SK-N-SH treated with all-trans-retinoic acid at 6 μM for 48 hours (cell line): ENCODE data around the gene MYO9B.

Experiments
- ATAC-seq: fragments of 200-7000 bp; cut with Tn5 transposase; 3 replicates; pipeline ENCODE4 v1.9.1; 2020; ENCODE audit warnings: mild to moderate bottlenecking, moderate library complexity
- BACH2 ChIP-seq: fragments of 250-450 bp; sonication (Bioruptor Pico); IDR thresholded peaks from 2 replicates; pipeline ENCODE4 v1.9.0; 2021; ENCODE audit warnings: mild to moderate bottlenecking, borderline replicate concordance
- CSDC2 ChIP-seq: fragments of 250-450 bp; sonication (Bioruptor Pico); IDR thresholded peaks from 2 replicates; pipeline ENCODE4 v1.5.0; 2020; ENCODE audit warnings: mild to moderate bottlenecking, moderate library complexity
- ESRRG ChIP-seq: fragments of 250-450 bp; sonication (Bioruptor Pico); IDR thresholded peaks from 2 replicates; pipeline ENCODE4 v1.6.1; 2021; ENCODE audit warnings: mild to moderate bottlenecking
- GLIS3 ChIP-seq: fragments of 250-450 bp; sonication (Bioruptor Pico); IDR thresholded peaks from 2 replicates; pipeline ENCODE4 v1.5.0; 2020; ENCODE audit warnings: mild to moderate bottlenecking, moderate library complexity
- ISL1 ChIP-seq: fragments of 250-450 bp; sonication (Bioruptor Pico); IDR thresholded peaks from 2 replicates; pipeline ENCODE4 v2.1.2; 2022; ENCODE audit warnings: mild to moderate bottlenecking, moderate library complexity
- PPARA ChIP-seq: fragments of 250-450 bp; sonication (Bioruptor Pico); IDR thresholded peaks from 2 replicates; pipeline ENCODE4 v1.5.0; 2020; ENCODE audit warnings: mild to moderate bottlenecking, borderline replicate concordance
- RARB ChIP-seq: fragments of 250-450 bp; sonication (Bioruptor Pico); IDR thresholded peaks from 2 replicates; pipeline ENCODE4 v1.8.0; 2021; ENCODE audit warnings: mild to moderate bottlenecking, moderate library complexity
- SNAI2 ChIP-seq: fragments of 250-450 bp; sonication (Bioruptor Pico); IDR thresholded peaks from 2 replicates; pipeline ENCODE4 v1.5.0; 2020; ENCODE audit warnings: mild to moderate bottlenecking, moderate library complexity
- TCF4 ChIP-seq: fragments of 250-450 bp; sonication (Bioruptor Pico); IDR thresholded peaks from 2 replicates; pipeline ENCODE4 v1.8.0; 2021; ENCODE audit warnings: mild to moderate bottlenecking, moderate library complexity, borderline replicate concordance
- TOX ChIP-seq: fragments of 250-450 bp; sonication (Bioruptor Pico); IDR thresholded peaks from 2 replicates; pipeline ENCODE4 v1.8.0; 2021; ENCODE audit warnings: mild to moderate bottlenecking, moderate library complexity, borderline replicate concordance
- ZC3H10 ChIP-seq: fragments of 250-450 bp; sonication (Bioruptor Pico); IDR thresholded peaks from 2 replicates; pipeline ENCODE4 v1.5.1; 2021; ENCODE audit warnings: mild to moderate bottlenecking, moderate library complexity
- ZFP30 ChIP-seq: fragments of 450-650 bp; formaldehyde crosslinking; IDR thresholded peaks from 2 replicates; pipeline ENCODE4 v1.5.0; 2022; ENCODE audit warnings: mild to moderate bottlenecking, moderate library complexity
- ZNF565 ChIP-seq: fragments of 450-650 bp; formaldehyde crosslinking; conservative IDR thresholded peaks from 2 replicates; pipeline ENCODE4 v1.5.0; 2020; ENCODE audit warnings: low read depth, mild to moderate bottlenecking, moderate library complexity
- ZNF70 ChIP-seq: fragments of 450-650 bp; formaldehyde crosslinking; IDR thresholded peaks from 2 replicates; pipeline ENCODE4 v1.5.0; 2020; ENCODE audit warnings: mild to moderate bottlenecking, moderate library complexity
- ZNF8 ChIP-seq: fragments of 450-650 bp; formaldehyde crosslinking; IDR thresholded peaks from 2 replicates; pipeline ENCODE4 v1.5.0; 2020; ENCODE audit warnings: mild to moderate bottlenecking, moderate library complexity
- TF ChIP-seq, protein P1 (sequence below): fragments of 250-450 bp; sonication (Bioruptor Pico); IDR thresholded peaks from 2 replicates; pipeline ENCODE4 v1.5.1; 2020; ENCODE audit warnings: low read depth, mild to moderate bottlenecking, moderate library complexity
- TF ChIP-seq, protein P2 (sequence below): fragments of 250-450 bp; sonication (Bioruptor Pico); IDR thresholded peaks from 2 replicates; pipeline ENCODE4 v1.5.0; 2020; ENCODE audit warnings: mild to moderate bottlenecking, moderate library complexity
- TF ChIP-seq, protein P3 (sequence below): fragments of 250-450 bp; sonication (Bioruptor Pico); IDR thresholded peaks from 2 replicates; pipeline ENCODE4 v1.8.0; 2020; ENCODE audit warnings: mild to moderate bottlenecking, moderate library complexity, borderline replicate concordance
- TF ChIP-seq, protein P4 (sequence below): fragments of 250-450 bp; sonication (Bioruptor Pico); IDR thresholded peaks from 2 replicates; pipeline ENCODE4 v1.8.0; 2021; ENCODE audit warnings: low read depth, mild to moderate bottlenecking, moderate library complexity, borderline replicate concordance

The MYO9B gene

DNA sequence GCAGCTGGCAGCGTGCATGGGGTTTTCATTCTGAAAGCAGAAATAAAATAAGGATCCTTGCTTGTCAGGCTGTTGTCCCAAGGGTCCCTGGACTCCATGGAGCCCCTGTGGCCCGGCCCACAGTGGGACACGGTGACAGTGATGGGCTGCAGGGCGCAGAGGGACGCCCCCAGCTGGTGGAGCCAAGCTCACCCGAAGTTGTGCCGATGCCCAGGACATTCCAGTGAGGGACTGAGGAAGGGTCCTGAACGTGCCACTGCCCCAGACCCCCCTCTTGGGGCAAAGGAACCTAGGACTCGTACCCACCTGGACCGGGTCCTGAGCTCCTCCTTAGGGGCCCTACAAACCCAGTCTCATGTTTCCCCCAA is 35.0 kb downstream of the MYO9B start:
- no peak for ATAC-seq
- TF ChIP-seq, protein P1, sequence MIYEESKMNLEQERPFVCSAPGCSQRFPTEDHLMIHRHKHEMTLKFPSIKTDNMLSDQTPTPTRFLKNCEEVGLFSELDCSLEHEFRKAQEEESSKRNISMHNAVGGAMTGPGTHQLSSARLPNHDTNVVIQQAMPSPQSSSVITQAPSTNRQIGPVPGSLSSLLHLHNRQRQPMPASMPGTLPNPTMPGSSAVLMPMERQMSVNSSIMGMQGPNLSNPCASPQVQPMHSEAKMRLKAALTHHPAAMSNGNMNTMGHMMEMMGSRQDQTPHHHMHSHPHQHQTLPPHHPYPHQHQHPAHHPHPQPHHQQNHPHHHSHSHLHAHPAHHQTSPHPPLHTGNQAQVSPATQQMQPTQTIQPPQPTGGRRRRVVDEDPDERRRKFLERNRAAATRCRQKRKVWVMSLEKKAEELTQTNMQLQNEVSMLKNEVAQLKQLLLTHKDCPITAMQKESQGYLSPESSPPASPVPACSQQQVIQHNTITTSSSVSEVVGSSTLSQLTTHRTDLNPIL (CRISPR knock-in tag) = no peak
- TF ChIP-seq ZNF8 (CRISPR knock-in tag) = no peak
- TF ChIP-seq GLIS3 (CRISPR knock-in tag) = no peak
- TF ChIP-seq ZNF565 = no peak
- TF ChIP-seq, protein P2, sequence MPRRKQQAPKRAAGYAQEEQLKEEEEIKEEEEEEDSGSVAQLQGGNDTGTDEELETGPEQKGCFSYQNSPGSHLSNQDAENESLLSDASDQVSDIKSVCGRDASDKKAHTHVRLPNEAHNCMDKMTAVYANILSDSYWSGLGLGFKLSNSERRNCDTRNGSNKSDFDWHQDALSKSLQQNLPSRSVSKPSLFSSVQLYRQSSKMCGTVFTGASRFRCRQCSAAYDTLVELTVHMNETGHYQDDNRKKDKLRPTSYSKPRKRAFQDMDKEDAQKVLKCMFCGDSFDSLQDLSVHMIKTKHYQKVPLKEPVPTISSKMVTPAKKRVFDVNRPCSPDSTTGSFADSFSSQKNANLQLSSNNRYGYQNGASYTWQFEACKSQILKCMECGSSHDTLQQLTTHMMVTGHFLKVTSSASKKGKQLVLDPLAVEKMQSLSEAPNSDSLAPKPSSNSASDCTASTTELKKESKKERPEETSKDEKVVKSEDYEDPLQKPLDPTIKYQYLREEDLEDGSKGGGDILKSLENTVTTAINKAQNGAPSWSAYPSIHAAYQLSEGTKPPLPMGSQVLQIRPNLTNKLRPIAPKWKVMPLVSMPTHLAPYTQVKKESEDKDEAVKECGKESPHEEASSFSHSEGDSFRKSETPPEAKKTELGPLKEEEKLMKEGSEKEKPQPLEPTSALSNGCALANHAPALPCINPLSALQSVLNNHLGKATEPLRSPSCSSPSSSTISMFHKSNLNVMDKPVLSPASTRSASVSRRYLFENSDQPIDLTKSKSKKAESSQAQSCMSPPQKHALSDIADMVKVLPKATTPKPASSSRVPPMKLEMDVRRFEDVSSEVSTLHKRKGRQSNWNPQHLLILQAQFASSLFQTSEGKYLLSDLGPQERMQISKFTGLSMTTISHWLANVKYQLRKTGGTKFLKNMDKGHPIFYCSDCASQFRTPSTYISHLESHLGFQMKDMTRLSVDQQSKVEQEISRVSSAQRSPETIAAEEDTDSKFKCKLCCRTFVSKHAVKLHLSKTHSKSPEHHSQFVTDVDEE = no peak
- TF ChIP-seq TOX (CRISPR knock-in tag) = no peak
- TF ChIP-seq CSDC2 (CRISPR knock-in tag) = no peak
- TF ChIP-seq RARB = no peak
- TF ChIP-seq ZFP30 (CRISPR knock-in tag) = no peak
- TF ChIP-seq SNAI2 (CRISPR knock-in tag) = no peak
- no peak for TF ChIP-seq BACH2 (CRISPR knock-in tag)
- TF ChIP-seq ISL1 (CRISPR knock-in tag) = no peak
- TF ChIP-seq, protein P3, sequence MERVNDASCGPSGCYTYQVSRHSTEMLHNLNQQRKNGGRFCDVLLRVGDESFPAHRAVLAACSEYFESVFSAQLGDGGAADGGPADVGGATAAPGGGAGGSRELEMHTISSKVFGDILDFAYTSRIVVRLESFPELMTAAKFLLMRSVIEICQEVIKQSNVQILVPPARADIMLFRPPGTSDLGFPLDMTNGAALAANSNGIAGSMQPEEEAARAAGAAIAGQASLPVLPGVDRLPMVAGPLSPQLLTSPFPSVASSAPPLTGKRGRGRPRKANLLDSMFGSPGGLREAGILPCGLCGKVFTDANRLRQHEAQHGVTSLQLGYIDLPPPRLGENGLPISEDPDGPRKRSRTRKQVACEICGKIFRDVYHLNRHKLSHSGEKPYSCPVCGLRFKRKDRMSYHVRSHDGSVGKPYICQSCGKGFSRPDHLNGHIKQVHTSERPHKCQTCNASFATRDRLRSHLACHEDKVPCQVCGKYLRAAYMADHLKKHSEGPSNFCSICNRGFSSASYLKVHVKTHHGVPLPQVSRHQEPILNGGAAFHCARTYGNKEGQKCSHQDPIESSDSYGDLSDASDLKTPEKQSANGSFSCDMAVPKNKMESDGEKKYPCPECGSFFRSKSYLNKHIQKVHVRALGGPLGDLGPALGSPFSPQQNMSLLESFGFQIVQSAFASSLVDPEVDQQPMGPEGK (CRISPR knock-in tag) = no peak

DNA sequence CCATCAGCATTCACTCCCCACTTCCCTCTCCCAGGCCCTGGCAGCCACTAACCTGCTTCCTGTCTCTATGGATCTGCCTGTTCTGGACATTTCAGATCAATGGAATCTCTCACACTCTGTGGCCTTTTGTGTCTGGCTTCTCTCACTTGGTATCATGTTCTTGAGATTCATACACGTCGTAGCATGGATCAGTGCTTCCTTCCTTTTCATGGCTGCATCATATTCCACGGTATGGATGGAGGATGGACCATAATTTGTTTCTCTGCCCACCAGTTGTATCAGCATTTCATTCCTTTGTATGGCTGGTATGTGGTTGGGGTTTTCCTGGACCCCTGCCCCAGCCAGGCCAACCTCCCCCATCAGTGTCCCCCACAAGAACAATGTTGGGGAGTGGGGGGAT is 36.2 kb downstream of the MYO9B start:
- TF ChIP-seq GLIS3 (CRISPR knock-in tag) (no peak), CSDC2 (CRISPR knock-in tag) (no peak)
- TF ChIP-seq, all 23 proteins: peak for 0
- ATAC-seq = no peak

DNA sequence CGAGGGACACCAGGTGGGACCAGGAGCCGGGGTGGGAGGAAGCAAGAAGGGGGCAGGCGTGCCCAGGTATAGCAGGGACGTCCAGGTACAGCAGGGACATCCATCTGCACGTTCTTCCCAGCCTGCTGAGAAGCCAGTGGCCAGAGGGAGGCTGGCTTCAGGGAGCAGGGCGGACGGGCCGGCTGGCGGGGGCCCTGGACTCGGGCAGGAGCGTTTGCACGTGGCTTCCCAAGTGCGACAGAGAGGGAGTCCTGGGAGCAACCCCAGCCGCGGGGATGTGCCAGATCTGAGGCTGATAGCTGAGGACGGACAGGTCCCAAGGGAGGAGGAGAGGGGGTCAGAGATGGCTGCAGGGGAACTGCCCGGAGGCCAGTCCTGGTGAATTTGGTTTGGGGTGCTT is 36.7 kb downstream of the MYO9B start:
- ATAC-seq = no peak
- TF ChIP-seq PPARA (CRISPR knock-in tag) = no peak

DNA sequence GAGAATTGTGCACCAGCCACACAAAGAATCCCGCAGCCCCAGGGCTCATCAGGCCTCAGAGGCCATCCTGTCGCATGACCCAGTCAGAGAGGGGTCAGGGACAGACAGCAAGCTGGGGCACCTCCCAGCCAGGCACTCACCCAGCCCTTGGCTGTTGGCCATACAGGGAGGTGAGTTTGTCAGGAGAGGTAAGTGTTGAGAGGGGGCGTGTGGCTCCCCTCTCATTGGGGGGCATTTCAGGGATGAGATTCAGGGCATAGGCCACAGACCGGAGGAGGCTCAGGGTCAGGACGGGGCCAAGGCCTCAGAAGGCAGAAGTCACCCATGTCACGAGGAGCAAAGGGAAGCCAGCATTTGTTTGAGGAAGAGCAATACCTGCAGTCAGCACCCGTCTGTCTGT is 37.1 kb downstream of the MYO9B start:
- no peak for ATAC-seq
- no peak for TF ChIP-seq TCF4 (CRISPR knock-in tag)

DNA sequence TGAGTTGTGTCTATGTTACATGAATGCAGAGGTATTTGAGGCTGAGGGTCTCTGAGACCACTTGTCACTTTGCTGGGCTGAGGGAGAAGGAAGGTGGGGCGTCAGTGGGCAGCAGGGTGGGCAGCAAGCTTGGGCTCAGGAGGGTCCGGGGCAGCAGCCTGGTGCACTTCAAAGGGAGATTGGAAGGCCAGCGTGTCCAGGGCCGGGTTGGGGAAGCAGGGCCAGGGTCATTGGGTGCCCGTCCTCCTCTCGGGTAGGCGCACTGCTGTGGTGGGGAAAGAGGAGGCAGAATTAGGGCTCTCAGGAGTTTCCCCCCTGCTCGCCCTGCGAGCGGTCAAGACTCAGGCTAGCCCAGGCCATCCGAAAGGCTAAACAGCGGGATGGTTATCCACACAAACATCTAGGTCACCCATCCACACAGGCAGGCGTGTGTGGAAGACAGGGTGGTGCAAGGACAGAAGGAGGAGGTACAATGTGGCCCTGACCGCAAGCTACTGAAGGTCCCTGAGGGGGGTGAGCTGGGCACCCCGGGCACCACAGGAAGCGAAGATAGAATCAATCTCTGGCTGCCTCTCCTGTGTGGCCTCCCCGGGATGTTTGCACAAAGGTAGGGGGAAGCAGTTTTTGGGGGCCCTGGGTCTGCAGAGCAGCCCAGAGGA is 37.7 kb downstream of the MYO9B start:
- no peak for ATAC-seq
- no peak for TF ChIP-seq ZNF70 (CRISPR knock-in tag)
- TF ChIP-seq, protein P2 = no peak
- TF ChIP-seq, protein P3 (CRISPR knock-in tag) = no peak
- no peak for TF ChIP-seq GLIS3 (CRISPR knock-in tag)
- TF ChIP-seq, protein P4, sequence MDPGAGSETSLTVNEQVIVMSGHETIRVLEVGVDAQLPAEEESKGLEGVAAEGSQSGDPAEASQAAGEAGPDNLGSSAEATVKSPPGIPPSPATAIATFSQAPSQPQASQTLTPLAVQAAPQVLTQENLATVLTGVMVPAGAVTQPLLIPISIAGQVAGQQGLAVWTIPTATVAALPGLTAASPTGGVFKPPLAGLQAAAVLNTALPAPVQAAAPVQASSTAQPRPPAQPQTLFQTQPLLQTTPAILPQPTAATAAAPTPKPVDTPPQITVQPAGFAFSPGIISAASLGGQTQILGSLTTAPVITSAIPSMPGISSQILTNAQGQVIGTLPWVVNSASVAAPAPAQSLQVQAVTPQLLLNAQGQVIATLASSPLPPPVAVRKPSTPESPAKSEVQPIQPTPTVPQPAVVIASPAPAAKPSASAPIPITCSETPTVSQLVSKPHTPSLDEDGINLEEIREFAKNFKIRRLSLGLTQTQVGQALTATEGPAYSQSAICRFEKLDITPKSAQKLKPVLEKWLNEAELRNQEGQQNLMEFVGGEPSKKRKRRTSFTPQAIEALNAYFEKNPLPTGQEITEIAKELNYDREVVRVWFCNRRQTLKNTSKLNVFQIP (CRISPR knock-in tag) = no peak
- TF ChIP-seq ZNF8 (CRISPR knock-in tag) = no peak
- TF ChIP-seq ZC3H10 (CRISPR knock-in tag) = no peak
- no peak for TF ChIP-seq ESRRG (CRISPR knock-in tag)
- no peak for TF ChIP-seq ZNF565
- no peak for TF ChIP-seq SNAI2 (CRISPR knock-in tag)
- TF ChIP-seq TOX (CRISPR knock-in tag) = no peak
- no peak for TF ChIP-seq ZFP30 (CRISPR knock-in tag)
